HEK293 (cell line): ENCODE measurements around the gene CWH43.

ENCODE experiments used
- CTCF ChIA-PET: fragments of 350-600 bp; formaldehyde crosslinking; extraction: SDS; loops from one replicate; lab custom pipeline; 2021; ENCODE audit warnings: antibody characterized with exemption; lab: Yijun Ruan, JAX
- POLR2A ChIA-PET: fragments of 300-600 bp; formaldehyde crosslinking; extraction: SDS; loops from one replicate; lab custom pipeline; 2020; ENCODE audit warnings: antibody characterized with exemption, inconsistent platforms; lab: Yijun Ruan, JAX
- H3K27ac ChIP-seq: fragments of 200-500 bp; sonication (Bioruptor generic); 2 replicates; pipeline ENCODE4 v1.5.1; 2014; ENCODE audit warnings: low read depth, low read length, control low read depth, inconsistent platforms; ENCODE audit errors: extremely low read depth
- H3K36me3 ChIP-seq, 2 experiments: fragments of 200-500 bp in 1 of 2; sonication (Bioruptor generic) in 1 of 2; 1 replicate in 1 of 2; 2 replicates in 1 of 2; pipeline ENCODE4 v1.5.1; 2014 to 2017; ENCODE audit warnings: inconsistent platforms in 2 of 2, low read length in 2 of 2; ENCODE audit not compliant: control insufficient read depth in 2 of 2, insufficient read depth in 1 of 2
- H3K4me1 ChIP-seq: fragments of 200-500 bp; sonication (Bioruptor generic); 2 replicates; pipeline ENCODE4 v1.5.1; 2014; ENCODE audit warnings: mild to moderate bottlenecking, low read length, inconsistent platforms; ENCODE audit not compliant: control insufficient read depth, insufficient read depth
- H3K4me3 ChIP-seq: 2 replicates; pipeline ENCODE4 v1.5.1; 2011; ENCODE audit warnings: low read depth, mild to moderate bottlenecking, control low read depth, low read length, moderate library complexity
- H3K9me3 ChIP-seq: fragments of 200-500 bp; sonication (Bioruptor generic); 2 replicates; pipeline ENCODE4 v1.5.1; 2014; ENCODE audit warnings: low read depth, low read length, inconsistent platforms; ENCODE audit not compliant: control insufficient read depth, insufficient read depth
- GLIS2 ChIP-seq: fragments of 450-650 bp; formaldehyde crosslinking; IDR thresholded peaks from 2 replicates; pipeline ENCODE4 v1.5.1; 2016; ENCODE audit warnings: missing biosample characterization, missing genetic modification characterization
- KLF7 ChIP-seq: fragments of 450-650 bp; formaldehyde crosslinking; IDR thresholded peaks from 2 replicates; pipeline ENCODE4 v1.5.1; 2016; ENCODE audit warnings: missing biosample characterization, missing genetic modification characterization, borderline replicate concordance
- MEIS1 ChIP-seq: sonication (generic); formaldehyde crosslinking; IDR thresholded peaks from 2 replicates; pipeline ENCODE4 v1.8.1; 2022; ENCODE audit warnings: missing genetic modification reagents, mild to moderate bottlenecking, borderline replicate concordance
- OSR2 ChIP-seq: fragments of 450-650 bp; formaldehyde crosslinking; IDR thresholded peaks from 2 replicates; pipeline ENCODE4 v1.5.1; 2016; ENCODE audit warnings: missing biosample characterization, missing genetic modification characterization
- ZBTB1 ChIP-seq: fragments of 450-650 bp; formaldehyde crosslinking; IDR thresholded peaks from 2 replicates; pipeline ENCODE4 v1.5.1; 2016; ENCODE audit warnings: missing biosample characterization, missing genetic modification characterization
- ZNF114 ChIP-seq: fragments of 450-650 bp; formaldehyde crosslinking; IDR thresholded peaks from 2 replicates; pipeline ENCODE4 v1.5.0; 2017; ENCODE audit warnings: missing biosample characterization, missing genetic modification characterization
- ZNF239 ChIP-seq: fragments of 450-650 bp; formaldehyde crosslinking; IDR thresholded peaks from 2 replicates; pipeline ENCODE4 v1.5.1; 2016; ENCODE audit warnings: missing biosample characterization, missing genetic modification characterization
- ZNF24 ChIP-seq: fragments of 450-650 bp; formaldehyde crosslinking; IDR thresholded peaks from 2 replicates; pipeline ENCODE4 v1.5.1; 2016; ENCODE audit warnings: missing biosample characterization, missing genetic modification characterization
- ZNF266 ChIP-seq: fragments of 450-650 bp; formaldehyde crosslinking; IDR thresholded peaks from 2 replicates; pipeline ENCODE4 v1.5.1; 2016; ENCODE audit warnings: missing biosample characterization, missing genetic modification characterization, low read depth
- ZNF350 ChIP-seq: fragments of 450-650 bp; formaldehyde crosslinking; IDR thresholded peaks from 2 replicates; pipeline ENCODE4 v1.5.0; 2017; ENCODE audit warnings: missing biosample characterization, mild to moderate bottlenecking, missing genetic modification characterization
- ZNF394 ChIP-seq: fragments of 450-650 bp; formaldehyde crosslinking; IDR thresholded peaks from 2 replicates; pipeline ENCODE4 v1.5.1; 2016; ENCODE audit warnings: missing biosample characterization, missing genetic modification characterization, mild to moderate bottlenecking, moderate library complexity, borderline replicate concordance
- ZNF624 ChIP-seq: fragments of 450-650 bp; formaldehyde crosslinking; IDR thresholded peaks from 2 replicates; pipeline ENCODE4 v1.5.1; 2017; ENCODE audit warnings: missing biosample characterization, missing genetic modification characterization
- ZXDB ChIP-seq: fragments of 450-650 bp; formaldehyde crosslinking; IDR thresholded peaks from 2 replicates; pipeline ENCODE4 v1.5.1; 2016; ENCODE audit warnings: missing biosample characterization, missing genetic modification characterization
- TF ChIP-seq, protein P1 (sequence below): fragments of 450-650 bp; formaldehyde crosslinking; IDR thresholded peaks from 2 replicates; pipeline ENCODE4 v1.5.1; 2016; ENCODE audit warnings: missing biosample characterization, missing genetic modification characterization
- TF ChIP-seq, protein P2 (sequence below): fragments of 450-650 bp; IDR thresholded peaks from 2 replicates; pipeline ENCODE4 v1.5.1; 2018; ENCODE audit warnings: missing biosample characterization, missing genetic modification characterization
- TF ChIP-seq, protein P3 (sequence below): fragments of 450-650 bp; formaldehyde crosslinking; IDR thresholded peaks from 2 replicates; pipeline ENCODE4 v1.5.1; 2016; ENCODE audit warnings: missing biosample characterization, missing genetic modification characterization, borderline replicate concordance

The CWH43 gene

DNA sequence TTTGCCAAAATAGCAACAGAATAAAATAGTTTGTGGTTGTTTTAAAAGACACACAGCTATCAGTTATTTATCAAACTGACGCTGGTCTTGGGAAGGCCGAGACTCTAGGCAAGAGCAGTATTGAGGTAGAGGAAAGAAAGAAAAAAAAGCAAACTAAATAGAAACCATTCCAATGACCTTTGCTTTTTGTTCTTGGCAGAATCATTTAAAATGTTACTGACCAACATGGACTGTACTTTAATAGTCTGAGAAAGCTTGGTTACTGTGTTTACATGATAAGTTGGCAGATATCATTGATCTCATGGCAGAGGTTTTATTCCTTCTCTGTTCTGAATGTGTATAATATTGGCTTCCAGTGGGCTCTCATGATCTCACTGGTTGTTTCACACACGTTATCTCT is 11.9 kb downstream of the CWH43 start:
- Histone ChIP-seq H3K9me3 (no peaks in the 10 kb centered on the region), H3K36me3 (no peaks in the 10 kb centered on the region), H3K4me1 (no peaks in the 10 kb centered on the region), H3K4me3 (no peak overlapping the region), H3K27ac (no peak overlapping the region)
- POLR2A ChIA-PET: interaction anchor here (0.6 kb wide), 1 partner anchor 184 kb away, joined by 5 read pairs; no protein-coding TSS in a partner anchor
- CTCF ChIA-PET: no interaction called here
- no peak for TF ChIP-seq ZNF266
- TF ChIP-seq KLF7 (tag by site-specific recombination): no peak
- no peak for TF ChIP-seq OSR2 (tag by site-specific recombination)
- TF ChIP-seq ZNF624: no peak
- TF ChIP-seq ZNF114 (tag by site-specific recombination): no peak
- TF ChIP-seq, protein P1, sequence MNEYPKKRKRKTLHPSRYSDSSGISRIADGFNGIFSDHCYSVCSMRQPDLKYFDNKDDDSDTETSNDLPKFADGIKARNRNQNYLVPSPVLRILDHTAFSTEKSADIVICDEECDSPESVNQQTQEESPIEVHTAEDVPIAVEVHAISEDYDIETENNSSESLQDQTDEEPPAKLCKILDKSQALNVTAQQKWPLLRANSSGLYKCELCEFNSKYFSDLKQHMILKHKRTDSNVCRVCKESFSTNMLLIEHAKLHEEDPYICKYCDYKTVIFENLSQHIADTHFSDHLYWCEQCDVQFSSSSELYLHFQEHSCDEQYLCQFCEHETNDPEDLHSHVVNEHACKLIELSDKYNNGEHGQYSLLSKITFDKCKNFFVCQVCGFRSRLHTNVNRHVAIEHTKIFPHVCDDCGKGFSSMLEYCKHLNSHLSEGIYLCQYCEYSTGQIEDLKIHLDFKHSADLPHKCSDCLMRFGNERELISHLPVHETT: no peak
- TF ChIP-seq ZNF350 (tag by site-specific recombination): no peak
- no peak for TF ChIP-seq ZBTB1 (tag by site-specific recombination)
- TF ChIP-seq GLIS2: no peak
- TF ChIP-seq ZXDB: no peak
- TF ChIP-seq ZNF239: no peak
- no peak for TF ChIP-seq MEIS1 (CRISPR knock-in tag)

DNA sequence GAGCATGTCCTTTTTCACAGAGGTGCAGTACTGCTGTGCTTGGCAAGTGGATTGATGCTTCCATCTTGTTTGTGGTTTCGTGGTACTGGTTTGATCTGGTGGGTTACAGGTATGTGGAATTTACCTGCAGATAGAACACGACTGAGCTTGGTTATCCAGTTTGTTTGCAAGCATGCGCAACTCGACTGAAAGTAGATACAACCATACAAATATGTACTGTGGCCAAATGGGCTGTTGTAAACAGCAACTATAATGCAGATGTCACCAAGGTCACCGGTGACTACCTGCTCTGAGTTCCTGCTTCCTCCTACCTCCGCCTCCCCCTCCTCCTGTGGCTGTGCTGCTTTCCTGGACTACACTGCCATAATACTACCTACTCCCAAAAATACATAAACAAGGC is 12.4 kb downstream of the CWH43 start:
- Histone ChIP-seq H3K4me1 (no peaks in the 10 kb centered on the region), H3K9me3 (no peaks in the 10 kb centered on the region), H3K36me3 (no peaks in the 10 kb centered on the region), H3K4me3 (no peak overlapping the region), H3K27ac (no peak overlapping the region)
- ChIA-PET POLR2A (no interaction called here), CTCF (no interaction called here)
- TF ChIP-seq, protein P2, sequence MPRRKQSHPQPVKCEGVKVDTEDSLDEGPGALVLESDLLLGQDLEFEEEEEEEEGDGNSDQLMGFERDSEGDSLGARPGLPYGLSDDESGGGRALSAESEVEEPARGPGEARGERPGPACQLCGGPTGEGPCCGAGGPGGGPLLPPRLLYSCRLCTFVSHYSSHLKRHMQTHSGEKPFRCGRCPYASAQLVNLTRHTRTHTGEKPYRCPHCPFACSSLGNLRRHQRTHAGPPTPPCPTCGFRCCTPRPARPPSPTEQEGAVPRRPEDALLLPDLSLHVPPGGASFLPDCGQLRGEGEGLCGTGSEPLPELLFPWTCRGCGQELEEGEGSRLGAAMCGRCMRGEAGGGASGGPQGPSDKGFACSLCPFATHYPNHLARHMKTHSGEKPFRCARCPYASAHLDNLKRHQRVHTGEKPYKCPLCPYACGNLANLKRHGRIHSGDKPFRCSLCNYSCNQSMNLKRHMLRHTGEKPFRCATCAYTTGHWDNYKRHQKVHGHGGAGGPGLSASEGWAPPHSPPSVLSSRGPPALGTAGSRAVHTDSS (tag by site-specific recombination): no peak
- TF ChIP-seq ZNF24 (tag by site-specific recombination): no peak
- TF ChIP-seq, protein P3, sequence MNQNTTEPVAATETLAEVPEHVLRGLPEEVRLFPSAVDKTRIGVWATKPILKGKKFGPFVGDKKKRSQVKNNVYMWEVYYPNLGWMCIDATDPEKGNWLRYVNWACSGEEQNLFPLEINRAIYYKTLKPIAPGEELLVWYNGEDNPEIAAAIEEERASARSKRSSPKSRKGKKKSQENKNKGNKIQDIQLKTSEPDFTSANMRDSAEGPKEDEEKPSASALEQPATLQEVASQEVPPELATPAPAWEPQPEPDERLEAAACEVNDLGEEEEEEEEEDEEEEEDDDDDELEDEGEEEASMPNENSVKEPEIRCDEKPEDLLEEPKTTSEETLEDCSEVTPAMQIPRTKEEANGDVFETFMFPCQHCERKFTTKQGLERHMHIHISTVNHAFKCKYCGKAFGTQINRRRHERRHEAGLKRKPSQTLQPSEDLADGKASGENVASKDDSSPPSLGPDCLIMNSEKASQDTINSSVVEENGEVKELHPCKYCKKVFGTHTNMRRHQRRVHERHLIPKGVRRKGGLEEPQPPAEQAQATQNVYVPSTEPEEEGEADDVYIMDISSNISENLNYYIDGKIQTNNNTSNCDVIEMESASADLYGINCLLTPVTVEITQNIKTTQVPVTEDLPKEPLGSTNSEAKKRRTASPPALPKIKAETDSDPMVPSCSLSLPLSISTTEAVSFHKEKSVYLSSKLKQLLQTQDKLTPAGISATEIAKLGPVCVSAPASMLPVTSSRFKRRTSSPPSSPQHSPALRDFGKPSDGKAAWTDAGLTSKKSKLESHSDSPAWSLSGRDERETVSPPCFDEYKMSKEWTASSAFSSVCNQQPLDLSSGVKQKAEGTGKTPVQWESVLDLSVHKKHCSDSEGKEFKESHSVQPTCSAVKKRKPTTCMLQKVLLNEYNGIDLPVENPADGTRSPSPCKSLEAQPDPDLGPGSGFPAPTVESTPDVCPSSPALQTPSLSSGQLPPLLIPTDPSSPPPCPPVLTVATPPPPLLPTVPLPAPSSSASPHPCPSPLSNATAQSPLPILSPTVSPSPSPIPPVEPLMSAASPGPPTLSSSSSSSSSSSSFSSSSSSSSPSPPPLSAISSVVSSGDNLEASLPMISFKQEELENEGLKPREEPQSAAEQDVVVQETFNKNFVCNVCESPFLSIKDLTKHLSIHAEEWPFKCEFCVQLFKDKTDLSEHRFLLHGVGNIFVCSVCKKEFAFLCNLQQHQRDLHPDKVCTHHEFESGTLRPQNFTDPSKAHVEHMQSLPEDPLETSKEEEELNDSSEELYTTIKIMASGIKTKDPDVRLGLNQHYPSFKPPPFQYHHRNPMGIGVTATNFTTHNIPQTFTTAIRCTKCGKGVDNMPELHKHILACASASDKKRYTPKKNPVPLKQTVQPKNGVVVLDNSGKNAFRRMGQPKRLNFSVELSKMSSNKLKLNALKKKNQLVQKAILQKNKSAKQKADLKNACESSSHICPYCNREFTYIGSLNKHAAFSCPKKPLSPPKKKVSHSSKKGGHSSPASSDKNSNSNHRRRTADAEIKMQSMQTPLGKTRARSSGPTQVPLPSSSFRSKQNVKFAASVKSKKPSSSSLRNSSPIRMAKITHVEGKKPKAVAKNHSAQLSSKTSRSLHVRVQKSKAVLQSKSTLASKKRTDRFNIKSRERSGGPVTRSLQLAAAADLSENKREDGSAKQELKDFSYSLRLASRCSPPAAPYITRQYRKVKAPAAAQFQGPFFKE (tag by site-specific recombination): no peak

DNA sequence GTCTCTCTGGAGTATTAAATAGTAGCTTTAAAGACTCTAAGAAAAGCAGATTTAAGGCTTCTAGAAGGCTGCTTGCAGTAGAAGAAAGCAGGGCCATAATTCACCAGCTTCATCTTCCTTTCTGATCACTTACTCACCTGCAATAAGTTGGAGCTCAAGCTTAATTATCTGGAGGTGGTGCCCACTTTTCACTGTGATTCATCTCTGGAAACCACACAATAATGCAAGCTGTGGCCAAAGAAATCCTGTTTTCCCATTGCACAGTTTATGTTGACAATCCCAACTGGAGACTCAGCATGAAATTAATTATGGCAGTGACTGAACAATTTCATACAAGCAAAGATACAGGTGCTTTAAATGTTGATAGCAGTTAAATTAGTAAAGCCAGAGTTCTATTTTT is 14.7 kb downstream of the CWH43 start:
- H3K9me3 ChIP-seq: no peaks in the 10 kb centered on the region
- H3K27ac ChIP-seq: no peak overlapping the region
- ChIA-PET POLR2A (no interaction called here), CTCF (interaction anchor here (0.7 kb wide), 1 partner anchor 23 kb away, joined by 3 read pairs; no protein-coding TSS in a partner anchor)
- no peaks in the 10 kb centered on the region for H3K4me1 ChIP-seq
- TF ChIP-seq ZNF394 (tag by site-specific recombination): no peak
- no peaks in the 10 kb centered on the region for H3K36me3 ChIP-seq
- no peak overlapping the region for H3K4me3 ChIP-seq
